Uterus (tissue), 2 donors: Measurements from ENCODE around the gene PLXNC1.

ENCODE experiments used
- POLR2A ChIP-seq, 2 donors: fragments of 450-650 bp; IDR thresholded peaks; one replicate each; pipeline ENCODE4 v1.6.1; 2016; ENCODE audit warnings: antibody characterized with exemption in 2 of 2, mild to moderate bottlenecking in 1 of 2, moderate library complexity in 1 of 2
- TF ChIP-seq, protein P1 (sequence below), 4 experiments: fragments of 200-600 bp in 2 of 4; fragments of 450-650 bp in 2 of 4; sonication (generic) in 2 of 4; IDR thresholded peaks; one replicate each; pipeline ENCODE4 v1.5.1; 2016 to 2019; ENCODE audit warnings: antibody characterized with exemption in 4 of 4, mild to moderate bottlenecking in 2 of 4, moderate library complexity in 1 of 4

- TF ChIP-seq, protein P1, sequence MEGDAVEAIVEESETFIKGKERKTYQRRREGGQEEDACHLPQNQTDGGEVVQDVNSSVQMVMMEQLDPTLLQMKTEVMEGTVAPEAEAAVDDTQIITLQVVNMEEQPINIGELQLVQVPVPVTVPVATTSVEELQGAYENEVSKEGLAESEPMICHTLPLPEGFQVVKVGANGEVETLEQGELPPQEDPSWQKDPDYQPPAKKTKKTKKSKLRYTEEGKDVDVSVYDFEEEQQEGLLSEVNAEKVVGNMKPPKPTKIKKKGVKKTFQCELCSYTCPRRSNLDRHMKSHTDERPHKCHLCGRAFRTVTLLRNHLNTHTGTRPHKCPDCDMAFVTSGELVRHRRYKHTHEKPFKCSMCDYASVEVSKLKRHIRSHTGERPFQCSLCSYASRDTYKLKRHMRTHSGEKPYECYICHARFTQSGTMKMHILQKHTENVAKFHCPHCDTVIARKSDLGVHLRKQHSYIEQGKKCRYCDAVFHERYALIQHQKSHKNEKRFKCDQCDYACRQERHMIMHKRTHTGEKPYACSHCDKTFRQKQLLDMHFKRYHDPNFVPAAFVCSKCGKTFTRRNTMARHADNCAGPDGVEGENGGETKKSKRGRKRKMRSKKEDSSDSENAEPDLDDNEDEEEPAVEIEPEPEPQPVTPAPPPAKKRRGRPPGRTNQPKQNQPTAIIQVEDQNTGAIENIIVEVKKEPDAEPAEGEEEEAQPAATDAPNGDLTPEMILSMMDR (IDR thresholded peaks at IDR 0.05), result no peak
- TF ChIP-seq POLR2A (IDR thresholded peaks at IDR 0.05), result no peak
Observed at GRCh38 chr12:94207849-94208621, 59.7 kb downstream of the PLXNC1 start.
